HAP-1 (cell line): ENCODE results near the gene POLR2L.

Experiments
- DNase-seq, 2 experiments: peaks; one replicate each; pipeline ENCODE4 v3.0.0-alpha.2; 2016 to 2020; ENCODE audit warnings: low spot score in 2 of 2
- H3K27me3 ChIP-seq: fragments of 250-450 bp; sonication (Bioruptor Pico); 2 replicates; pipeline ENCODE4 v1.5.1; 2020; ENCODE audit warnings: low read depth, mild to moderate bottlenecking, moderate library complexity
- H3K36me3 ChIP-seq: fragments of 250-450 bp; sonication (Bioruptor Pico); replicated peaks from 2 replicates; pipeline ENCODE4 v1.5.1; 2020; ENCODE audit warnings: mild to moderate bottlenecking
- H3K4me1 ChIP-seq: fragments of 250-450 bp; sonication (Bioruptor Pico); 2 replicates; pipeline ENCODE4 v1.5.1; 2020; ENCODE audit warnings: mild to moderate bottlenecking
- H3K4me3 ChIP-seq: fragments of 250-450 bp; sonication (Bioruptor Pico); 2 replicates; pipeline ENCODE4 v1.5.1; 2020; ENCODE audit warnings: mild to moderate bottlenecking, moderate library complexity
- H3K9me3 ChIP-seq: fragments of 250-450 bp; sonication (Bioruptor Pico); 2 replicates; pipeline ENCODE4 v1.5.1; 2020; ENCODE audit warnings: mild to moderate bottlenecking, moderate library complexity
- in situ Hi-C: fragments of 300-500 bp; cut with MboI; formaldehyde crosslinking; loops from 3 replicates; pipeline ENCODE4 v1.14.3; 2020; ENCODE audit warnings: low sequenced_read_pairs, inconsistent platforms, mixed read lengths

The POLR2L gene

DNA sequence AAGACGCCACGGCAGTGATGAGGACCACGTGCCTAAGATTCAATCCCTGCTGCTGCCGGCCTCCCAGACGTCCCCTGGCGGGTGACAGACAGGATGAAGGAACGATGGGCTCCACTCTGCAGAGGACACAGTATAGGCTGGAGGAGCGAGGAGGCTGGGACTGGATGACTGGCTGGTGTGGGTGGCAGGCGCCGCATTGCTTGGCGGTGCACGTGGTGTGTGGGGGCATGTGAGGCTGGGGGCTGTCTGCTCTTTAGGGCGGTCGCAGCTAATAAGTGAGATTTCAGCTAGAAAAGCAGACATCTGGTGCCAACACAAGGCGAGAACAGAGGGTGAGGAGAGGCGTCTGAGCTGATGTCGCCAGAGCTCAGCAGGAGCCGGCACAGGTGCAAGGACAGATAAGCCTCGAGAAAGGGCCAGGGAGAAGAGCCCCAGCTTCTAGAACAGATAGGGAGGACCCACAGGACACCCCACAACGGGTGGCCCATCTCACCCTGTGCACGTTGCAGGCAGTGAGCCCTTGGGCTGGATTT, 33.5 kb upstream of the POLR2L start:
- in situ Hi-C loops, result no loop called here
- DNase-seq, result no peak
- Histone ChIP-seq H3K4me1 (no peaks in the 10 kb centered on the region), H3K4me3 (no peak overlapping the region), H3K36me3 (peaks cover 24% of the 10 kb centered on the region), H3K9me3 (no peaks in the 10 kb centered on the region), H3K27me3 (no peaks in the 10 kb centered on the region)

- H3K4me3 ChIP-seq, result no peak overlapping the region
- peaks cover 18% of the 10 kb centered on the region for H3K36me3 ChIP-seq
- in situ Hi-C loops, result no loop called here
These were observed 32.9 kb upstream of the POLR2L start for GRCh38 chr11:875203-875602.

GRCh38 chr11:873706-874105, 31.4 kb upstream of the POLR2L start:
- H3K4me3 ChIP-seq, result no peak overlapping the region
- no peaks in the 10 kb centered on the region for H3K27me3 ChIP-seq
- no peaks in the 10 kb centered on the region for H3K9me3 ChIP-seq
- in situ Hi-C loops, result no loop called here
- DNase-seq, result no peak
- no peaks in the 10 kb centered on the region for H3K4me1 ChIP-seq
- H3K36me3 ChIP-seq, result peaks cover 16% of the 10 kb centered on the region

More at GRCh38 chr11:875203-875602, 32.9 kb upstream of the POLR2L start:
- no peaks in the 10 kb centered on the region for H3K4me1 ChIP-seq
- no peaks in the 10 kb centered on the region for H3K27me3 ChIP-seq
- H3K9me3 ChIP-seq, result no peaks in the 10 kb centered on the region
- DNase-seq, result no peak

DNA sequence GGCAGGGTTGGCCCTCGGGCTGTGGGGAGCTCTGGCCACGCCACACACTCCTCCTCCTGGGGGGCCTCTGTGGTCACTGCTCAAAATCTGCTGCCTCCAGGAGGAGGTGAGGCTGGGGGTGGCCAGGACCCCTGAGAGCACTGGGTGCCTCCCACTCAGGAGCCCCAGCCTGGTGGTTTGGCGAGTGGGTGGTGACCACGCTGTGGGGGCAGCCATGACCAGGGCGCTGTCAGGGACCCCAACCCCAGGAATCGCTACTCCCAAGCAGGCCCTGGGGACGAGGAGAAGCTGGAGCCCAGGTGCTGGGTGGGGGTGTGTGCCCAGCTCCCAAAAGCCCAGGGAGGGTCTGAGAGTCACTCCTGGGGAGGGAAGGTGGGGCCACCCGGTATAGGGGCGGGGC, 30.5 kb upstream of the POLR2L start:
- no peak overlapping the region for H3K4me3 ChIP-seq
- peaks cover 17% of the 10 kb centered on the region for H3K36me3 ChIP-seq
- H3K9me3 ChIP-seq, result no peaks in the 10 kb centered on the region
- DNase-seq, result no peak
- H3K4me1 ChIP-seq, result no peaks in the 10 kb centered on the region
- in situ Hi-C loops, result no loop called here
- no peaks in the 10 kb centered on the region for H3K27me3 ChIP-seq

- no peaks in the 10 kb centered on the region for H3K4me1 ChIP-seq
- H3K9me3 ChIP-seq, result no peaks in the 10 kb centered on the region
- peaks cover 19% of the 10 kb centered on the region for H3K36me3 ChIP-seq
- in situ Hi-C loops, result no loop called here
- no peak for DNase-seq
- H3K27me3 ChIP-seq, result no peaks in the 10 kb centered on the region
- H3K4me3 ChIP-seq, result no peak overlapping the region
These were observed 29.1 kb upstream of the POLR2L start for GRCh38 chr11:871472-871871.

GRCh38 chr11:870418-870817, 28.1 kb upstream of the POLR2L start:
- Histone ChIP-seq H3K4me3 (no peak overlapping the region), H3K27me3 (no peaks in the 10 kb centered on the region), H3K36me3 (peaks cover 22% of the 10 kb centered on the region), H3K9me3 (no peaks in the 10 kb centered on the region), H3K4me1 (no peaks in the 10 kb centered on the region)
- no peak for DNase-seq
- in situ Hi-C loops, result no loop called here

DNA sequence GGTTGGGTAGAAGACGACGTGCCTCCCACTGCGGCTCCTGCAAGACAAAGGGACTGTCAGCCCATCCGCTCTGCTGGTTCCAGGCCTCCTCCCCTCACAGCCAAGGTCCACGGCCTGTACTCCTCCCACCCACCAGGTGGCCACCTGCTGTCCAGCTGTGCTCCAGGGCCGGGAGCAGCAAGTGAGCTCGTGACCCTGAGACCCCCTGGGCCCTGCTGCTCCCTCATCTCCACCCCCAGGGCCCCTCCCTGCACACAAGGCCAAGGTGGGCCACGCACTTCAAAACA, 27.7 kb upstream of the POLR2L start:
- in situ Hi-C loops, result no loop called here
- peaks cover 22% of the 10 kb centered on the region for H3K36me3 ChIP-seq
- no peak for DNase-seq
- H3K4me3 ChIP-seq, result no peak overlapping the region
- no peaks in the 10 kb centered on the region for H3K9me3 ChIP-seq
- no peaks in the 10 kb centered on the region for H3K4me1 ChIP-seq
- no peaks in the 10 kb centered on the region for H3K27me3 ChIP-seq

- no peaks in the 10 kb centered on the region for H3K27me3 ChIP-seq
- H3K4me1 ChIP-seq, result no peaks in the 10 kb centered on the region
- no peaks in the 10 kb centered on the region for H3K9me3 ChIP-seq
- H3K4me3 ChIP-seq, result no peak overlapping the region
- DNase-seq, result no peak
- in situ Hi-C loops, result no loop called here
- H3K36me3 ChIP-seq, result peaks cover 21% of the 10 kb centered on the region
These were observed 27.2 kb upstream of the POLR2L start for GRCh38 chr11:869399-870126.

- peaks cover 29% of the 10 kb centered on the region for H3K36me3 ChIP-seq
- H3K27me3 ChIP-seq, result no peaks in the 10 kb centered on the region
- peaks cover 3% of the 10 kb centered on the region; the same call in 1 of the 2 replicates for H3K4me1 ChIP-seq
- no peak overlapping the region for H3K4me3 ChIP-seq
- no peaks in the 10 kb centered on the region for H3K9me3 ChIP-seq
- no peak for DNase-seq
- in situ Hi-C loops, result no loop called here
These were observed 26.5 kb upstream of the POLR2L start for GRCh38 chr11:868802-869201.

DNA sequence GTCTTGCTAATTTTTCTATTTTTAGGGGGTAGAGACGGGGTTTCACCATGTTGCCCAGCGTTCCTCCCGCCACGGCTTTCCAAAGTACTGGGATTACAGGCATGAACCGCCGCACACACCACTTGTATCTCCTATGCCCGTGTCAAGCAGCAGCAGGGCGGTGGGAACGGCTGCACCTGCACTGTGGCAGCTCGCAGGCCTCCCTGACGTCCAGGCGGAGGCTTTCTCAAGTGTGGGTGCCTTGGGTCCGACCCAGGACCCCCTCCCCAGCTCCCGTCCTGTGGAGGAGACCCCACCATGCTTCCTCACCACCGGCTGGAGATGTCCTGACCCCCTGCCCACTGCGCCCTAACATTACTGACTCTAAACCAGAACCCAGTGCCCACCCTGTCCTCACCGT, 26.1 kb upstream of the POLR2L start:
- Histone ChIP-seq H3K27me3 (no peaks in the 10 kb centered on the region), H3K36me3 (peaks cover 33% of the 10 kb centered on the region), H3K9me3 (no peaks in the 10 kb centered on the region), H3K4me3 (no peak overlapping the region), H3K4me1 (peaks cover 7% of the 10 kb centered on the region)
- in situ Hi-C loops, result no loop called here
- DNase-seq, result no peak

DNA sequence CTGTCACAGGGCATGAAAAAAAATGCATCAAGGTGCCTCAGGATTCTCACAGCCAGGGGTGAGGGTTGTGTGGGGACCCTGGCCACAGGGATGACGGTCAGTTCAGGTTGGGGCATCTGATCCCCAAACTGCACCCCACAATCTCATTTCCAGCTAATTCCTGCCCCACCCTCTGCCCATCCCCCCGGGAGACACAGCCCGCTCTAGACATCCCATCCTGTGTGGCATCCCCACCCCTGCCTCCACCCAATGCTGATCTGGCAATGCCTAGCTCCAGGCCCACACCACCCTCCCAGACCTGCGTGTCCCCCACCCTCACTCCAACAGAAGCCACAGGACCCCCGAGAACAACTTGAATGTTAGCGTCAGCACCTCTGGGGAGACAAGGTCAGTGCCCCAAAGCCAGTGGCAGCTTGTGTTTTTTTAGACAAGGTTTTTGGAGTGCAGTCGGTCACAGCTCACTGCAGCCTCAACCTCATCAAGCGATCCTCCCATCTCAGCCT, 25.6 kb upstream of the POLR2L start:
- H3K27me3 ChIP-seq, result no peaks in the 10 kb centered on the region
- no peaks in the 10 kb centered on the region for H3K9me3 ChIP-seq
- peaks cover 12% of the 10 kb centered on the region for H3K4me1 ChIP-seq
- H3K36me3 ChIP-seq, result peaks cover 35% of the 10 kb centered on the region
- DNase-seq, result no peak
- in situ Hi-C loops, result no loop called here
- no peak overlapping the region for H3K4me3 ChIP-seq

DNA sequence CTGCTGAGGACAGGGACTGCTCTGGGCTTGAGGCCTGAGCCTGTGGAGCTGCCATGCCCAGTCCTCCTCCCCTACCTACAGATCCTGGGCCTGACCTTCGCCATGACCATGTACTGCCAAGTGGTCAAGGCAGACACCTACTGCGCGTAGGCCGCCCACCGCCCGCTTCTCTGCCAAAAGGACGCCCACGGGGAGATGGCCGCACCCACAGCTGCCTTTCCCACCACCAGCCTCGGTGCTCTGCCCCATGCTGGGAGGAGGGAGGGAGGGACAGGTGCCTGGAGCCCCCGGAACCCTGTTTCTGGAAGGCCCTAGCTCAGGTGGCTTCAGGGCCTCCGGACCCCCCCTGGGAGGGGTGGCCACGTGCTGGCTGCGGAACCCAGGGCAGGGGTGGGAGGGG, 24.2 kb upstream of the POLR2L start:
- no peaks in the 10 kb centered on the region for H3K27me3 ChIP-seq
- in situ Hi-C loops, result no loop called here
- H3K36me3 ChIP-seq, result peaks cover 35% of the 10 kb centered on the region
- H3K9me3 ChIP-seq, result no peaks in the 10 kb centered on the region
- DNase-seq, result no peak
- no peak overlapping the region for H3K4me3 ChIP-seq
- H3K4me1 ChIP-seq, result peaks cover 23% of the 10 kb centered on the region

DNA sequence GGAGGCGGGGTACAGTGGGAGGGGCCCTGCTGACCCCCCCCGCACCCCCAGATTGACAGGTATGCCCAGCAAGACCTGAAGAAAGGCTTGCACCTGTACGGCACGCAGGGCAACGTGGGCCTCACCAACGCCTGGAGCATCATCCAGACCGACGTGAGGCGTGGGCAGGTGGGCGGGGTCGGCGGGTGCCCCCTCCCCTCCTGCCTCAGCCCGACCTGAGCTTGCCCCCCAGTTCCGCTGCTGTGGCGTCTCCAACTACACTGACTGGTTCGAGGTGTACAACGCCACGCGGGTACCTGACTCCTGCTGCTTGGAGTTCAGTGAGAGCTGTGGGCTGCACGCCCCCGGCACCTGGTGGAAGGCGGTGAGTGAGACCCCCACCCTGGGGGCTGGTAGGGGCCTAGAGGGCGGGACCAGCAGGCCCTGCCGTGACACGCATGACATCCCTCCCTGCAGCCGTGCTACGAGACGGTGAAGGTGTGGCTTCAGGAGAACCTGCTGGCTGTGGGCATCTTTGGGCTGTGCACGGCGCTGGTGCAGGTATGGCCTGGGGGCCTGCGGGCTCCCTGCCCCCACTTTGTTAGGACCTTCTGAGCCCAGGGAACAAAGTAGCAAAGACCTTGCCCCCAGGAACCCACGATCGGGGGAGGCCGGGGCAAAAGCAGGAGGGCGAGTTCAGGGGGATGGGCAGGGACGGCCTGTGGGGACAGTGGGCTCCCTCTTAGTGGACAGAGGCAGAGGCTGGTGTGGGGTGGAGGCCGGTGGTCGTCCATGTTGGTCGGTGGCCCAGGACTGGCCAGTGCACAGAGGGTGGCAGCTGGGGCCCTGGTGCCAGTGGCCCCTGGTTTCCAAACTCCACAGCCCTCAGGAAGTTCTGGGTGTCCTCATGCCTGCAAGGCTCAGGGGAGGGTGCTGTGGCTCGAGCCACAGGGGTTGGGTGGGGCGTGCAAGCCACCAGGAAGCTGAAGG, 23.4 kb upstream of the POLR2L start:
- Histone ChIP-seq H3K4me3 (no peak overlapping the region), H3K36me3 (peaks cover 35% of the 10 kb centered on the region), H3K4me1 (peaks cover 23% of the 10 kb centered on the region), H3K27me3 (no peaks in the 10 kb centered on the region), H3K9me3 (no peaks in the 10 kb centered on the region)
- in situ Hi-C loops, result no loop called here
- DNase-seq, result no peak

DNA sequence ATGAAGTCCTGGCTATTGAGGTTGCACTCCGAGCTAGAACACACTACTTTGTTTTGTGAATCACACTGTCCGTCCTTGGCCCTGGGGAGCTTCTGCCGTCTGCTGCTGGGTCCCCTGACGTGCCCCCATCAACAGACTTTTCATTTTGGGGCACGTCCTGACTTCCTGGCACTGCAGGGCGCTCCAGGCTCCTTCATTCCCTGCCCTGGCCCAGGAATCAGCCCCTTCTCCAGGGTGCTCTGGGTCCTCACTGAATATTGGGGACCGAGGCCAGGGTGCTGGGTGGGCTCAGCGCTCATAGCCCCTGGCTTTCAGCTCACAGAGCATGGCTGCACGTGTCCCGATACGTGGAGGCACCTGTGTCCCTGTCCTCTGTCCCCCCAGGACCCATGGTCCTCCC, 22.6 kb upstream of the POLR2L start:
- no peaks in the 10 kb centered on the region for H3K9me3 ChIP-seq
- no peaks in the 10 kb centered on the region for H3K27me3 ChIP-seq
- H3K4me1 ChIP-seq, result peaks cover 23% of the 10 kb centered on the region
- in situ Hi-C loops, result no loop called here
- no peak for DNase-seq
- no peak overlapping the region for H3K4me3 ChIP-seq
- peaks cover 35% of the 10 kb centered on the region for H3K36me3 ChIP-seq
